Stimulated activated CD4-positive, alpha-beta T cell treated with anti-CD3 and anti-CD28 coated beads, Interleukin-4, amount 100 ng/mL, for 24 hours (primary cell): ENCODE results near the gene RALY.

ENCODE experiments used
- DNase-seq: peaks from one replicate; pipeline ENCODE4 v3.0.0-alpha.2; 2020

The RALY gene

DNA sequence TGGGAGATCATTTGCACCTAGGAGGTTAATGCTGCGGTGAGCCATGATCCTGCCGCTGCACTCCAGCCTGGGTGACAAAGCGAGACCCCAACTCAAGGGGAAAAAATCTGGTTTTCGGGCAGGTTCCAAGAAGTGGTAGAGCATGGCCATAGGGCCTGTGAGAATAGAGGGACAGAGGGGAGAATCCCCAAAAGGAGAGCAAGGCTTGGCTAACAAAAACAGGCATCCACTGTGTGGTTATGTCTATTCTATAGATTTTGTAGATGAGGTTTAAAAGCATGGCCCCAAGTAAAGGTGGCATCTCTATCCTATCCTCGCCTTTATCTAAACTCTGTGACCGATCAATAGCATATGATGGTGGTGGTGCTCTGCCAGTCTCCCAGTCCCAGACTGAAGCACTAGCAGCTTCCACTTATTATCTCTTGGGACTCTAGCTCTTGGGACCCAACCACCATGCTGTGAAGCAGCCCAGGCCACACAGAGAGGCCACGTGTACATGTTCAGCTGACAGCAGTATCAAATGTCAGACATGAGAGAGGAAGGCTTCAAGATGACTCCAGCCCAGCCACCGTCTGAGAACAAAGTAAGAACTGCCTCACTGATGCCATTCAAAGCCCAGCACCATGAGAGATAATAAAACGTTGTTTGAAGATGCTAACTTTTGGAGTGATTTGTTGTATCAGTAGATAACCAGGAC is 90.7 kb downstream of the RALY start:
- no peak for DNase-seq

DNA sequence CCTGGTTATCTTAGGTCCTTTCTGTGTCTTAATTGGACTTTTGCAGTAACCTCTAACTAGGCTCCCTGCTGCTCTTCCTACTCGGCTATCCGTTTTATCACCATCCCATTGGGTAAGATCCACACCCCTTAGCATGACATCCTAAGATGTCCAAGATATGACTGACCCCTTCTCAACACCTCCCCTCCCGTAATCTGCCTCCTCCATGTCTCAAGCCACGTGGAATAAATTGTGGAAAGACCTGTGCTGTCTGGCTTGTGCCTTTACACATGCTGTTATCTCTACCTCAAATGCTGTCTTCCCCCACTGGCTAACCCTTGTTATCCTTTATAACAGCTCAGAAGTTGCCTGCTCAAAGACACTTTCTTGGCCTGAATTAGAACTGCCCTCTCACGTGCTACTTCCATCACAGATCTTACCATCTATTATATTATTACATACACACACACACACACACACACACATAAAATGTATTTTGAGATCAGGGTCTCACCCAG is 91.9 kb downstream of the RALY start:
- no peak for DNase-seq

GRCh38 chr20:34088305-34089174 is 94.8 kb downstream of the RALY start:
- no peak for DNase-seq

GRCh38 chr20:34089175-34089479 is 95.4 kb downstream of the RALY start:
- DNase-seq = no peak

- DNase-seq = no peak
These were observed 96.1 kb downstream of the RALY start for GRCh38 chr20:34089655-34090345.

GRCh38 chr20:34090645-34091044 is 96.9 kb downstream of the RALY start:
- DNase-seq = no peak

GRCh38 chr20:34091637-34092200 is 98.0 kb downstream of the RALY start:
- no peak for DNase-seq

DNA sequence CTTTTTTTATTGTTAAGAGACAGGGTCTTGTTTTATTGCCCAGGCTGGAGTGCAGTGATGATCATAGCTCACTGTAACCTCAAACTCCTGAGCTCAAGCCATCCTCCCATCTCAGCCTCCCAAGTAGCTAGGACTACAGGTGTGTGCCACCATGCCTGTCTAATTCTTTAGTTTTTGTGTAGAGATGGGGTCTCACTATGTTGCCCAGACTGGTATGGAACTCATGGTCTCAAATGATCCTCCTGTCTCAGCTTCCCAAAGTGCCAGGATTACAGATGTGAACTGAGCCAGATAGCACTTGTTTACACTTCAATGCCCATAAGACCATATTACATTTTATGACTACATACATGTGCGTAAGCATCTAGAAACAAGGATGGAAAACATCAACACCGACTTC is 100.2 kb downstream of the RALY start:
- no peak for DNase-seq

DNA sequence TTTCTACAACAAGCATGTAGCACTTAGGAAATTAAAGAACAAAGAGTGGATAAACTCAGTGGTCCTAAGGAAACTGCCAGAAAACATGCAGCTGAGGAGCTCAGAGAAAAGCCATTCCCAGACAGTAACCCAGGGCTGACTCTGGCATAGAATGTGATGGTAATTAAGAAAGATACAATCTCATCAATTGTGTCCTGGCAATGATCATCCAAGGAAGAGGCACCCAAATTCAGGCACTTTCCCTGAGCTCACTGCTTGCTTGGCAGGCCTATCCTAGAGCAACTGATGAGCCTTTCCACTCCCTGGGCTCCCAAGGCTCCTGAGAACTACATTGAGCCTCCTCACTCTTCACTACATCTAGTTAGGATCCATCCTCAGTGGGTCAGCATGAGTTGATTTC is 102.1 kb downstream of the RALY start:
- no peak for DNase-seq

DNA sequence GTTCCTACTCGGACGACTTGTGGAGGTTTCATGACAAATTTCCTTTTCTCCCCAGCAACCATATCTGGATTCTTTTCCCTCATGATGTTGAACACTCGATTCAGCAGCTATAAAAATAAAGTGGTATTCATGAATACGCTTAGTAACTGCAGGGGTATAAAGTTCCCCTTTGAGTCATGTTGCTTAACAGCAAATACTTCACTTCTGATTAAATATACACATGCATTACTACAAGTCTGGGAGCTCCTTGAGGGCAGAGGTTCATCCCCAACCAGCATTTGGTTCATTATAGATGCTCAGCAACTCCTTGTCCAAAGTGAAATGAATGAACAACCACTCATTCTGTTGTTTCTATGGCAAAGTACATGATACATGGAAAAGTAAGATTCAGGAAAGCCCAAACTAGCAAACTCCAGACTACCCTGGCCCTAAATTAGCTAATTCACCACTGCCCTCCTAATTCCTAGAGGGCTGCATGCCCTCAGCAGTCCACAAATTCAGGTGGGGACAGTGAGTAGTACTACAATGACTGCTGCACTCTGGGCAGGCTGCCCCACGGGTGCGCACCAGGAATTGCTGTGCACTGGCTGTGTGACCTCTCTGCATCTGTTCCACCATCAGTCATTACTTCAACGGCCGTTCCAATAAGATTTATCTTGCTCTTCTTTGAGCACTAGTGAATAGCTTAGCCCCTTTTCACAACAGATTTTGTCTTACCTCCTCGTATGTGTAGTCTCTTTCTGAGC is 103.2 kb downstream of the RALY start:
- DNase-seq = no peak

DNA sequence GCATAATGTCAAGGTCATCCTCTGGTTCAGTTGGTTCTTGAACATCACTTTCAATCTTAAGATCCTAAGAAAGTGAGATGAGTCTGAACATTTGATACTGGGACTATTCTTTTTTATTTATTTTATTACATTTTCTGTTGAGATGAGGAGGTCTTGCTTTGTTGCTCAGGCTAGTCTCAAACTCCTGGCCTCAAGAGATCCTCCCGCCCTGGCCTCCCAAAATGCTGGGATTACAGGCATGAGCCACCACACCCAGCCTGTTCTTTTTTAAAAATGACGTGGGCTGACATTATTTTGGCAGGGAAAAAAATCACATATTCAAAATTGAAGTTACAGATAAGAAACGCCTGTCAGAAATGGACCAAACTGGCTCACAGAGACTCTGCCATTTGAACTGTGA is 104.9 kb downstream of the RALY start:
- no peak for DNase-seq

GRCh38 chr20:34099675-34100074 is 106.0 kb downstream of the RALY start:
- no peak for DNase-seq

DNA sequence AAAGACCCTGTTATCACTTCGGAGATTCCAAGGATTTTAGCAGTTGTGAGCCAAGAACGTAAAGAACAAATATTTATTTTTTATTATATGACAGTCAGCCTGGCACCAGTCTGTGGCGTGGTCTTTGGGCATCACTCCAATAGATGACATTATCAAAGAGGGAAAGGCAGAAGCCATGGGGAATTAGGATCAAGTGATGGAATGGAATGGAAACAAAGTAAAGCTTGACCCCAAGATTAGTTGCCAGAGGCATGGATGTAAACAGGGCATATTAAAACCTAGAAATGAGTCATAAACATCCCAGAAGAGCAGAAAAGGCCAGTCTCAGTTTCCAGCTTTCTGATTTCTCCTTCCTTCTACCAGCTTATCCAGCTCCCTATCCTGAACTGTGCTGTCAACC is 106.9 kb downstream of the RALY start:
- DNase-seq = no peak

GRCh38 chr20:34102342-34102741 is 108.6 kb downstream of the RALY start:
- DNase-seq = no peak

DNA sequence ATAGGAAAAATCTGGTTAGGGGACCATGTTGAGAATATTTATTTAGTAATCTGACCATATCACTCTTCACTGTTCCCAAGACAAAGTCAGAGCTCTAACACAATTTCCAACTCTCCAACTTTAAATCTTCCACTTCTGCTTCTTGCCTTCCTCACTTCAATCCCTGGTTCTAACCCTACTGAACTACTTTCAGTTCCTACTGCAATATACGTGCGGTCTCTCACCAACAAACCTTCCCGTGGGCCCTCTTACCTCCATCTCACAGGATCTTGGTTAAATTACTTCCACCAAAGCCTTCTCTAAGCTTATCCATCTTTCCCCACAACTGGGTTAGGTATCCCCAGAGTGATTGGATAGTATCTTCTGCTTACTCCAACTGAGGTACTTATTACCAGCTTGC is 110.3 kb downstream of the RALY start:
- DNase-seq = no peak

DNA sequence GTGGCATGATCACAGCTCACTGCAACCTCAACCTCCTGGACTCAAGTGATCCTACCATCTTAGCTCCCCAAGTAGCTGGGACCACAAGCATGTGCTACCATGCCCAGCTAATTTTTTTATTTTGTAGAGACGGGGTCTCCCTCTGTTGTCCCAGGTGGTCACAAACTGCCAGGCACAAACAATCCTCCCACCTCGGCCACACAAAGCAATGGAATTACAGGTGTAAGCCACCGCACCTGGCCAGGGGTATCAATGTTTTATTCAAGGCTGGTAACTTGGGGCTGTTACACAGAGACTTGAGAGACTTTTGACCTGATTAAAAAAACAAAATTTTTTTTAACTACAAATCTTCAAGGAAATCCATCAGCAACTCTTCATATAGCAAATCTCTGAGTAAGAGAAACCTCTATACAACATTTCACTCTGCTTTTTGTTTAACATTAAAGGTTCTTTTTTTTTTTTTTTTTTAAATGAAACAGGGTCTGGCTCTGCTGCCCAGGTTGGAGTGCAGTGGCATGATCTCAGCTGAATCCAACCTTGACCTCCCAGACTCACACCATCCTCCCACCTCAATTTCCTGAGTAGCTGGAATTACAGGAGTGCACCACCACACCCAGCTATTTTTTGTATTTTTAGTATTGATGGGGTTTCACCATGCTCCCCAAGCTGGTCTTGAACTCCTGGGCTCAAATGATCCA is 112.4 kb downstream of the RALY start:
- no peak for DNase-seq

DNA sequence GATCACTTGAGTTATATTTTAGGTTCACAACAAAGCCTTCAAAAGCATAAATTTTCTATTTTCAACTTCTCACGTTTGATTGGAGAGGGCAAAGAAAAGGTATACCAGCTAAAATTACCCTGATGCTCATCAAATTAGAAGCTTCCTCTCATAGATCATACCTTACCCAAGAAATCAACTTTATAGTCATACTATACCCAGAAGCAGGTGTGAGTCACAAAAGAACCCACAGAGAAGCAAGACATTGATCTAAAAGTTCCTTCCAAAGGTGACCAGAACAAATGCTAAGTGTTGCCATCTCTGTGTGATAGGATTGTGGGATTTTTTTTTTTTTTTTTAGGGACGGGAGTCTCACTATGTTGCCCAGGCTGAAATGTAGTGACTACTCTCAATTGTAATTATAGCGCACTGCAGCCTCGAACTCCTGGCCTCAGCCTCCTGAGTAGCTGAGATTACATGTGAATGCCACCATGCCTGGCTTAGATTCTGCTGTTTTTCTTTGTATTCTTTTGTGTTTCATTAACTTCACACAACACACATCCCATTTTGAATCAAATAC is 115.0 kb downstream of the RALY start:
- no peak for DNase-seq

DNA sequence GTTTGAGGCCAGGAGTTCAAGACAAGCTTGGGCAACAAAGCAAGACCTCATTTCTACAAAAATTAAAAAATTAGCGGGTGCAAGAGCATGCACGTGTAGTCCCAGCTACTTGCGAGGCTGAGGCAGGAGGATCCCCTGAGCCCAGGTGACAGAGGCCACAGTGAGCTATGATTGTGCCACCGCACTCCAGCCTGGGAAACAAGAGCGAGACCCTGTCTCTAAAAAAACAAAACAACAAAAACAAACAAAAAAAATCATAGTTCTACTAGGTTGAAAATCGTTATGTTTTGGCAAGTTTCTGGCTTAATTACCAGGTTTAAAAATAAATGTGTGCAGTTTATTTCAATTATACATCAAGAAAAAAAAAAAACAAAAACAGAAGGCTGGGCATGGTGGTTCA is 115.7 kb downstream of the RALY start:
- DNase-seq = no peak

GRCh38 chr20:34110025-34110744 is 116.5 kb downstream of the RALY start:
- no peak for DNase-seq

DNA sequence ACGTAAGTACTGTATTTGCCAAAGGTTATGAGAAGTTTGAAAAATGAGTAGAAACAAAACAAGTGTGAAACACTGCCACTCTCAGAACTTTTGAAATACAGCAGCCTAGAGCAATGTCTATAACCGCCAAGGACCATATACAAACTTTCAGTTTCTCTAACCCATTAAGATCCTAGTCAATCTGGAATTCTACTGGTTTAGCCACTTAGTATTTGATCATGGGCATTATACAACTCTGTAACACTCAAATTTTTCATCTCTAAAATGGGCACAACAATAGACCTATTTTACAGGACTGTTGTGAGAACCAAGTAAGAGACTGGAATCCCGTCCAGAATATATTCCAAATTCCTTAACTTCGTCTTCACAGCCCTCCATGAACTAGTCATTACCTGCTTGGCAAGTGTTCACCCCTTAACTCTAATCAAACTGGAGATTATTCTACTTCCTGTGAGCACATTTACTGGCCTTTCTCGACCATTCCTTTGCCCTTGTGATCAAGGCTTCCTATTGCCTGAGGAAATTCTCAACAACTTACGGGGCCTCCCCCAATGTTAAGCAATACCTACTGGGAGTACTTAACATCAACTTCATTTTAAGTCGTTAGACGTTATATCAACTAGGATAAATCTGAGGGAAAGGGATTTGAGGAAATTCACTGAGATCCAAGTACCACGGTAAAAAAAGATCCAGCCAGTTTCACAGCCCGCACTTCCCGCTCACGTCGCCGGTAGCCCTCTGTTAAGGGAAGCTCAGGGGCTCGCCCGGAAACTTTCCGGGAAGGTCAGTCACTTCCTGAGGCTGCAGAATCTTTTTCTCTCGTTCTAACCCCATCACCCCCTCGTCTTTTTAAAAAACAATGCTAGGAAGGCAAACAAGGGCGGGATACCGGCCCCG is 117.3 kb downstream of the RALY start:
- DNase-seq = peak; percentile 24
